GM19025 (cell line): ENCODE measurements around the gene TMEM131L.
A peak's percentile ranks its signal among the peaks of the same experiment; 100 is the strongest.
"Not testable (repeated sequence)": the region's sequence is repeated elsewhere in the genome, so short reads cannot be mapped to it uniquely, and the experiment has no call there.

ENCODE experiments used
- ATAC-seq: cut with Tn5 transposase; IDR thresholded peaks from one replicate; pipeline ENCODE4 v1.9.1; 2021; ENCODE audit warnings: mild to moderate bottlenecking, low read depth, moderate library complexity; ENCODE audit not compliant: unreplicated experiment

Gene TMEM131L

GRCh38 chr4:153466081-153466948, at the start of gene TMEM131L:
Gene TMEM131L, plus strand, starts transcription at chr4:153466360. Its CDS starts 38 bp downstream, at chr4:153466398.
- peak; percentile 40 for ATAC-seq

- ATAC-seq = not testable (repeated sequence)
Observed at GRCh38 chr4:153416456-153416855, 49.7 kb upstream of the TMEM131L start.

GRCh38 chr4:153418121-153418520, 48.0 kb upstream of the TMEM131L start:
- no peak for ATAC-seq

GRCh38 chr4:153418558-153418957, 47.6 kb upstream of the TMEM131L start:
- ATAC-seq = no peak

GRCh38 chr4:153419029-153419428, 47.1 kb upstream of the TMEM131L start:
- ATAC-seq = no peak

GRCh38 chr4:153419673-153420278, 46.4 kb upstream of the TMEM131L start:
- no peak for ATAC-seq

GRCh38 chr4:153420361-153420760, 45.8 kb upstream of the TMEM131L start:
- ATAC-seq = no peak

GRCh38 chr4:153421941-153422340, 44.2 kb upstream of the TMEM131L start:
- ATAC-seq = peak; percentile 61

- no peak for ATAC-seq
Observed at GRCh38 chr4:153426207-153426885, 39.8 kb upstream of the TMEM131L start.

- no peak for ATAC-seq
Observed at GRCh38 chr4:153427363-153428071, 38.6 kb upstream of the TMEM131L start.

- no peak for ATAC-seq
Observed at GRCh38 chr4:153428941-153429475, 37.2 kb upstream of the TMEM131L start.

- peak; percentile 96 for ATAC-seq
Observed at GRCh38 chr4:153432965-153433753, 33.0 kb upstream of the TMEM131L start.

- ATAC-seq = no peak
Observed at GRCh38 chr4:153433754-153434105, 32.4 kb upstream of the TMEM131L start.

- ATAC-seq = no peak
Observed at GRCh38 chr4:153434190-153434589, 32.0 kb upstream of the TMEM131L start.

GRCh38 chr4:153438916-153439756, 27.0 kb upstream of the TMEM131L start:
- ATAC-seq = peak; percentile 68

- no peak for ATAC-seq
Observed at GRCh38 chr4:153439831-153440230, 26.3 kb upstream of the TMEM131L start.

GRCh38 chr4:153440475-153440874, 25.7 kb upstream of the TMEM131L start:
- no peak for ATAC-seq

- ATAC-seq = no peak
Observed at GRCh38 chr4:153447175-153447905, 18.8 kb upstream of the TMEM131L start.
